Ascending aorta (tissue), 2 donors: ENCODE data around the gene SIX5. TPM values are rescaled to one million over a fixed set of nuclear protein-coding genes. Genes with fewer than 3 reads are reported as not detected.
"Not testable (repeated sequence)": the region's sequence is repeated elsewhere in the genome, so short reads cannot be mapped to it uniquely, and the experiment has no call there.

Experiments used
- DNase-seq, 2 donors: peaks; one replicate each; pipeline ENCODE4 v3.0.0-alpha.2; 2019; ENCODE audit warnings: low spot score in 2 of 2
- H3K27ac ChIP-seq, 2 donors: fragments of 200-600 bp; sonication (generic); one replicate each; pipeline ENCODE4 v1.5.1; 2016 to 2017; ENCODE audit warnings: mild to moderate bottlenecking in 1 of 2
- H3K27me3 ChIP-seq: fragments of 200-600 bp; sonication (generic); one replicate; pipeline ENCODE4 v1.5.1; 2017
- H3K36me3 ChIP-seq, 2 donors: fragments of 200-600 bp; sonication (generic); one replicate each; pipeline ENCODE4 v1.5.1; 2016
- H3K4me1 ChIP-seq, 2 donors: fragments of 200-600 bp; sonication (generic); one replicate each; pipeline ENCODE4 v1.5.1; 2016 to 2017; ENCODE audit warnings: mild to moderate bottlenecking in 1 of 2
- H3K4me3 ChIP-seq, 2 donors: fragments of 200-600 bp; sonication (generic); one replicate each; pipeline ENCODE4 v1.5.1; 2016 to 2017; ENCODE audit warnings: mild to moderate bottlenecking in 1 of 2
- H3K9me3 ChIP-seq, 2 donors: fragments of 200-600 bp; sonication (generic); one replicate each; pipeline ENCODE4 v1.5.1; 2016
- intact Hi-C: fragments of 100-400 bp; cut with DNase I; formaldehyde crosslinking; loops from one replicate; pipeline ENCODE4 v1.15.1; 2023
- total RNA-seq: library from RNA; depleted of rRNA; stranded (reverse); fragments of >200 nt; gene quantifications from one replicate; pipeline ENCODE4 v1.1.0, GENCODE V29; 2016
- TF ChIP-seq, protein P1 (sequence below), 3 experiments: fragments of 200-600 bp in 2 of 3; fragments of 450-650 bp in 1 of 3; sonication (generic) in 2 of 3; IDR thresholded peaks; one replicate each; pipeline ENCODE4 v1.5.1; 2016 to 2019; ENCODE audit warnings: antibody characterized with exemption in 3 of 3, mild to moderate bottlenecking in 1 of 3, moderate library complexity in 1 of 3

SIX5 gene
- total RNA-seq, 1 donor from 2014 or later, result 39.2 TPM

DNA sequence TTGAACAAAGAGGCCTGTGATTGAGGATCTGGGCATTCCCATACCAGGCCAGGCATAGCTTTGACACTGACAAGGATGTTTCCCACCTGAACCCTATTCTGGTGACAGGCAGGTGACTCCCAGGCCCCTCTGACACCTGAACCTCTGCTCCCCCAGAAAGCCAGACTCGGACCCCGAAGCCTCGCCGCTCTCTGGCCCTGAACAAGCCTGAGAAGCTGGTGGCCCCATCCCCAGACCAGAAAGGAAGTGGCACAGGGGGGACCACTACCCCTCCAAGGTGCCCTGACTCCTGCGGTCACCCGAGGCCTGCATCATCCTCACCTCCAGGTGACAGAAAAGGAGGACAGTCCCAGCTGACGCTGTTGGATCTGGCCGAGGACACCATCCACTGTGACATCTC lies 14.7 kb downstream of the SIX5 start:
- Histone ChIP-seq H3K9me3 (no peaks in the 10 kb centered on the region), H3K36me3 (no peaks in the 10 kb centered on the region), H3K4me3 (no peak overlapping the region), H3K27me3 (no peaks in the 10 kb centered on the region), H3K27ac (no peak overlapping the region), H3K4me1 (no peaks in the 10 kb centered on the region)
- DNase-seq, result no peak
- TF ChIP-seq, protein P1, sequence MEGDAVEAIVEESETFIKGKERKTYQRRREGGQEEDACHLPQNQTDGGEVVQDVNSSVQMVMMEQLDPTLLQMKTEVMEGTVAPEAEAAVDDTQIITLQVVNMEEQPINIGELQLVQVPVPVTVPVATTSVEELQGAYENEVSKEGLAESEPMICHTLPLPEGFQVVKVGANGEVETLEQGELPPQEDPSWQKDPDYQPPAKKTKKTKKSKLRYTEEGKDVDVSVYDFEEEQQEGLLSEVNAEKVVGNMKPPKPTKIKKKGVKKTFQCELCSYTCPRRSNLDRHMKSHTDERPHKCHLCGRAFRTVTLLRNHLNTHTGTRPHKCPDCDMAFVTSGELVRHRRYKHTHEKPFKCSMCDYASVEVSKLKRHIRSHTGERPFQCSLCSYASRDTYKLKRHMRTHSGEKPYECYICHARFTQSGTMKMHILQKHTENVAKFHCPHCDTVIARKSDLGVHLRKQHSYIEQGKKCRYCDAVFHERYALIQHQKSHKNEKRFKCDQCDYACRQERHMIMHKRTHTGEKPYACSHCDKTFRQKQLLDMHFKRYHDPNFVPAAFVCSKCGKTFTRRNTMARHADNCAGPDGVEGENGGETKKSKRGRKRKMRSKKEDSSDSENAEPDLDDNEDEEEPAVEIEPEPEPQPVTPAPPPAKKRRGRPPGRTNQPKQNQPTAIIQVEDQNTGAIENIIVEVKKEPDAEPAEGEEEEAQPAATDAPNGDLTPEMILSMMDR (IDR thresholded peaks at IDR 0.05), result no peak
- intact Hi-C loops, result no loop called here

DNA sequence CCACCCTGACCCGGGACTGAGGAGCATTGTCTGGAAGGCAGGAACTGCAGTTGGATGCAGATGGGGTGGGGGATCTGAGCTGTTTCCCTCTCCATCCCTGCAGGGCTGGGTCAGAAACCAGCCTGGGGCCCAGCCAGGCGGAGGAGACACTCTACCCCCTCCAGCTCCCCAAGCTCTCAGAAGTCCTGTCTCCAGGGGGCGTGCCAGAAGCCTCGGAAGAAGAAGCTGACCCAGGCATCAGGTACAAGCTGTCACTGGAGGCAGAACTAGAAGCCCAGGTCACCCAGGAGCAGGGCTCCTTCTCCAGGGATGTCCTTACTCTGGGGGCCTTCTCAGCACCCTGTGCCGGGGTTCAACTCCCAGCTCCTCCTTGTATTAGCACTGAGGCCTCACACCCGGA lies 15.5 kb downstream of the SIX5 start:
- no peak overlapping the region for H3K4me3 ChIP-seq
- intact Hi-C loops, result no loop called here

DNA sequence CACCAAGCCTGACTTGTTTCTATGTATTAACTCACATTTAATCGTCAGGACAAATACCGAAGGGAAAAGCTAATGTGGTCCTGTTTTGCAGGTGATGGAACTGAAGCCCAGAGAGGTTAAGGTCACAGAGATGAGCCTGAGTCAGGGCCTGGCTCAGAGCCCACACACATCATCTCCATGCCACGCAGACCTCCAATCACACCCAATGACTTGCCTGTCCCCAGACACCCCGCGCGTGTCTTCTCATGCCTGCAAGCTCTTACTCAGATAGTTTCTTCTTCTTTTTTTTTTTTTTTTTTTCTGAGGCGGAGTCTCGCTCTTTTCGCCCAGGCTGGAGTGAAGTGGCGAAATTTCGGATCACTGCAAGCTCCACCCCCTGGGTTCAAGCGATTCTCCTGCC lies 16.4 kb downstream of the SIX5 start:
- no peaks in the 10 kb centered on the region for H3K27me3 ChIP-seq
- DNase-seq, result no peak
- no peaks in the 10 kb centered on the region for H3K9me3 ChIP-seq
- no peak overlapping the region for H3K27ac ChIP-seq
- intact Hi-C loops, result no loop called here
- H3K36me3 ChIP-seq, result no peaks in the 10 kb centered on the region
- H3K4me1 ChIP-seq, result no peaks in the 10 kb centered on the region
- no peak overlapping the region for H3K4me3 ChIP-seq
- TF ChIP-seq, protein P1 (IDR thresholded peaks at IDR 0.05), result no peak

More for the DNA sequence above, 15.5 kb downstream of the SIX5 start:
- Histone ChIP-seq H3K9me3 (no peaks in the 10 kb centered on the region), H3K27me3 (no peaks in the 10 kb centered on the region), H3K4me1 (no peaks in the 10 kb centered on the region), H3K27ac (no peak overlapping the region), H3K36me3 (no peaks in the 10 kb centered on the region)
- no peak for DNase-seq
- TF ChIP-seq, protein P1 (IDR thresholded peaks at IDR 0.05), result no peak

GRCh38 chr19:45751483-45751882 lies 17.6 kb downstream of the SIX5 start:
- H3K4me3 ChIP-seq, H3K36me3 ChIP-seq, DNase-seq, H3K27ac ChIP-seq, H3K4me1 ChIP-seq, intact Hi-C loops, H3K9me3 ChIP-seq, H3K27me3 ChIP-seq: not testable (repeated sequence)

GRCh38 chr19:45747513-45747912 lies 21.5 kb downstream of the SIX5 start:
- H3K9me3 ChIP-seq, result no peaks in the 10 kb centered on the region
- no peaks in the 10 kb centered on the region for H3K36me3 ChIP-seq
- intact Hi-C loops, result no loop called here
- TF ChIP-seq, protein P1 (IDR thresholded peaks at IDR 0.05), result no peak
- no peak for DNase-seq
- H3K4me1 ChIP-seq, result no peaks in the 10 kb centered on the region
- no peak overlapping the region for H3K4me3 ChIP-seq
- no peaks in the 10 kb centered on the region for H3K27me3 ChIP-seq
- no peak overlapping the region for H3K27ac ChIP-seq

GRCh38 chr19:45746866-45747265 lies 22.2 kb downstream of the SIX5 start:
- H3K27ac ChIP-seq, result no peak overlapping the region
- no peaks in the 10 kb centered on the region for H3K9me3 ChIP-seq
- TF ChIP-seq, protein P1 (IDR thresholded peaks at IDR 0.05), result no peak
- intact Hi-C loops, result no loop called here
- H3K4me3 ChIP-seq, result no peak overlapping the region
- H3K4me1 ChIP-seq, result no peaks in the 10 kb centered on the region
- H3K27me3 ChIP-seq, result no peaks in the 10 kb centered on the region
- DNase-seq, result no peak
- no peaks in the 10 kb centered on the region for H3K36me3 ChIP-seq
